Ectodermal cell (in vitro differentiated cells): Measurements from ENCODE around the gene RIBC2.
"Not testable (repeated sequence)": the region's sequence is repeated elsewhere in the genome, so short reads cannot be mapped to it uniquely, and the experiment has no call there.

Source experiments
- H3K27ac ChIP-seq: 2 replicates; pipeline ENCODE4 v1.7.0; 2013; ENCODE audit warnings: mild to moderate bottlenecking, low read depth, low read length; ENCODE audit not compliant: insufficient read depth, poor library complexity, severe bottlenecking
- H3K27me3 ChIP-seq: 2 replicates; pipeline ENCODE4 v1.7.0; 2013; ENCODE audit warnings: mild to moderate bottlenecking, low read length; ENCODE audit not compliant: insufficient read depth, control insufficient read depth, poor library complexity, severe bottlenecking
- H3K36me3 ChIP-seq: one replicate; pipeline ENCODE4 v1.7.0; 2013; ENCODE audit warnings: low read length; ENCODE audit not compliant: control insufficient read depth, insufficient read depth
- H3K4me1 ChIP-seq: one replicate; pipeline ENCODE4 v1.7.0; 2013; ENCODE audit warnings: low read length; ENCODE audit not compliant: control insufficient read depth, insufficient read depth
- H3K4me3 ChIP-seq: 2 replicates; pipeline ENCODE4 v1.7.0; 2013; ENCODE audit warnings: low read depth, low read length, control low read depth; ENCODE audit not compliant: insufficient read depth
- H3K9me3 ChIP-seq: 2 replicates; pipeline ENCODE4 v1.7.0; 2013; ENCODE audit warnings: mild to moderate bottlenecking, low read length, moderate library complexity; ENCODE audit not compliant: control insufficient read depth
- WGBS, 2 experiments: methylation state at CpG; one replicate each; pipeline ENCODE4 v1.1.7; 2013; ENCODE audit warnings: missing lambda C conversion rate in 2 of 2; 5-methylcytosine and 5-hydroxymethylcytosine counted together

Gene RIBC2

DNA sequence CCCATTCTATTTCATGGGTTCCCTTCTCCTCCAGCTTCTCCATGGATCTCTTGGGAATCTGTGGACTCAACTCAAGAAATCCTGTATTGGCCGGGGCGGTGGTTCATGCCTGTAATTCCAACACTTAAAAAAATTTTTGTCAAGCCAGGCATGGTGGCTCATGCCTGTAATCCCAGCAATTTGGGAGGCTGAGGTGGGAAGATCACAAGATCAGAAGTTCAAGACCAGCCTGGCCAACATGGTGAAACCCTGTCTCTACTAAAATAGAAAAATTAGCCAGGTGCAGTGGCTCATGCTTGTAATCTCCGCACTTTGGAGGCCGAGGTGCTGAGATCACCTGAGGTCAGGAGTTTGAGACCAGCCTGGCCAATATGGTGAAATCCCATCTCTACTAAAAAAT lies 34.1 kb downstream of the RIBC2 start:
- H3K4me1 ChIP-seq, H3K27ac ChIP-seq, H3K27me3 ChIP-seq, H3K9me3 ChIP-seq, H3K36me3 ChIP-seq, H3K4me3 ChIP-seq: not testable (repeated sequence)
- WGBS, 2 experiments: 93 to 96% methylated on average over 4 of the region's 4 CpGs

DNA sequence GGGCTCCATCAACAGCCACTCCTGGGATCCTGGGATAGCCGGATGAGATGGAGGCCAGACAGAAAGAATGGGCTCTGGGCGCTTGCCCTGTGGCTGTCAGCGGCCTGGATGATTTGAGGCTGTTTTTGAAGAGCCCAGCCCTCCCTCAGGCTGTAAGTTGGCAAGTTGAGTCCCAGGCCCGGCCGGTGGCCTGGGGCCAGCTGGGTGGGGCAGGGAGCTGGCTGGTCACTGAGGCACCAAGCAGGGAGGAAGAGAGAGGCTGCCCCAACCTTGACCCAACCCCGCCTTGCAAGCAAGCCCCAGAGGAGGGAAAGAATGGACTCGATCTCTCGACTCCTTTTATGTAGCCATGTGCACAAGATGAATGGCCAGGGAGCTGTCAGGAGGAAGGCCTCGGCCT lies 34.9 kb downstream of the RIBC2 start:
- Histone ChIP-seq H3K4me1 (no peaks in the 10 kb centered on the region), H3K27me3 (no peaks in the 10 kb centered on the region), H3K36me3 (no peaks in the 10 kb centered on the region), H3K4me3 (no peak overlapping the region), H3K9me3 (no peaks in the 10 kb centered on the region), H3K27ac (no peak overlapping the region)
- 91 to 94% methylated on average over 9 of the region's 9 CpGs for WGBS, 2 experiments

DNA sequence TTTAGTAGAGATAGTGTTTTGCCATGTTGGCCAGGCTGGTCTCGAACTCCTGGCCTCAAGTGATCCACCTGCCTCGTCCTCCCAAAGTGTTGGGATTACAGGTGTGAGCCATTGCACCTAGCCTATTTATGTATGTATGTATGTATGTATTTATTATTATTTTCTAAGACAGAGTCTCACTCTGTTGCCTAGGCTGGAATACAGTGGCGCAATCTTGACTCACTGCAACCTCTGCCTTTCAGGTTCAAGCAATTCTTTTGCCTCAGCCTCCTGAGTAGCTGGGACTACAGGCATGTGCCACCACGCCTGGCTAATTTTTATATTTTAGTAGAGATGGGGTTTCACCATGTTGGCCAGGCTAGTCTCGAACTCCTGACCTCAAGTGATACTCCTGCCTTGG lies 35.9 kb downstream of the RIBC2 start:
- not testable (repeated sequence) for H3K27me3 ChIP-seq, H3K4me1 ChIP-seq, H3K4me3 ChIP-seq, H3K27ac ChIP-seq, H3K36me3 ChIP-seq, H3K9me3 ChIP-seq
- 88 to 93% methylated on average over 5 of the region's 5 CpGs for WGBS, 2 experiments

DNA sequence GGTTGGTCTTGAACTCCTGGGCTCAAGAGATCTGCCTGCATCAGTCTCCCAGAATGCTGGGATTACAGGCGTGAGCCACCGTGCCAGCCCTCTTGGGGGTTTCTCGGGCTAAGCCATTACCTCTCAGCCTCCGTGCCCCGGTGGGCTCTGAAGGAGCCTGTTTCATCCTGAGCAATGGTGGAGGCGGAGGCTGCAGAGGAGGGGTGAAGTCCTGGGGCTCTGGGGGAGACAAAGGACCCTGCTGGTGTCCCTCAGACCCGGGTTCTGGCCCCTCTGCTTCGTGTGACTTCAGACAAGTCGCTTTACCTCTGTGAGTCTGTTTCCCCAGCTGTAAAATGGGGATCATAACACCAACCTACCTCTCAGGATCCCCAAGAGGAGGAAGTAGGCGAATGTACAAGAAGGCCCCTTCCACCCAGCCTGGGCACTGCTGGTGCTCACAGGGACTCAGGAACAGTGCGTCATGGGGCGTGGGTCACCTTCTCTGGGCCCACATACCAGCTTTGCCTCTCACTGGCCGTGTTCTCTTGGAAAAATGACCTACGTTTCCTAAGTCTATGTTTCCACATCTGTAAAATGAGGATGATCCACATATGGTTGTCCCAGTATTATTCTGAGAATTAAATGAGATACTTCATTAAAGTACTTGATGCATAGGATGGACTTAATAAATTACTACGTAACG lies 36.8 kb downstream of the RIBC2 start:
- 92 to 93% methylated on average over 16 of the region's 16 CpGs for WGBS, 2 experiments
- Histone ChIP-seq H3K27ac (no peak overlapping the region), H3K36me3 (no peaks in the 10 kb centered on the region), H3K9me3 (no peaks in the 10 kb centered on the region), H3K27me3 (no peaks in the 10 kb centered on the region), H3K4me3 (no peak overlapping the region), H3K4me1 (no peaks in the 10 kb centered on the region)

DNA sequence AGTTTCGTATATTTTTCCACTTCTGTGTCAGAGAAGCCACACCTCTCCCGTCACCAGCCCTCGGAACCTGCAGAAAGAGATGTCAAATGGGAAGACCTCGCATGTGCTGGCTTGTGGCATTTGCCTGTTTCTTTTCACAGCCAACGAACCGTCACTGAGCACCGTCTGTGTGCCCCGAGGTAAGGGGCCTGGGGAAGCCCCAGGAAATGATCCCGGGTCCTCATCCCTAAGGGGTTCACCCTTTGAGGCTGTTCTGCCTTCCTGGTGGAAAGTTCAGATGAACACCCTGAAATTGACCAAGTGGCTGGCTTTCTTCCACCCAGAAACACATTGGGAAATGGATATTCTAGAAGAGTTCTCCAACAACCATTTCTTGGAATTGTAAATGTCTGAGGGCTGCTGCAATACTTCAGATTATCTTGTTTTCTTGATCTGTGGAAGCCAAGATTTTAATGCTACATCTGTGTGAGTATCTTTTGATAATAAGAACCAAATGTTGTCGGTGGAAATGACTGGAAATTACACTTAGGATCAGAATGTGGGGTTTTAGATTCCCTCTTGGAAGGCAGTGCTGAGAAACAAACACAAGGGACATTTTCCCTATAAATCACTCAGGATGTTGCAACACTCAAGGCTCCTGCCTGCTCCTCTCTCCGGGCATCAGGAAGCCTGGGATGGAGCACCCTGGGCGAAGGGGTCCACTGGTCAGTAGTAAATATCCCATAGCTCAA lies 37.6 kb downstream of the RIBC2 start:
- Histone ChIP-seq H3K27ac (no peak overlapping the region), H3K4me3 (no peak overlapping the region), H3K9me3 (no peaks in the 10 kb centered on the region), H3K36me3 (no peaks in the 10 kb centered on the region), H3K4me1 (no peaks in the 10 kb centered on the region), H3K27me3 (no peaks in the 10 kb centered on the region)
- 87 to 89% methylated on average over 12 of the region's 12 CpGs for WGBS, 2 experiments

DNA sequence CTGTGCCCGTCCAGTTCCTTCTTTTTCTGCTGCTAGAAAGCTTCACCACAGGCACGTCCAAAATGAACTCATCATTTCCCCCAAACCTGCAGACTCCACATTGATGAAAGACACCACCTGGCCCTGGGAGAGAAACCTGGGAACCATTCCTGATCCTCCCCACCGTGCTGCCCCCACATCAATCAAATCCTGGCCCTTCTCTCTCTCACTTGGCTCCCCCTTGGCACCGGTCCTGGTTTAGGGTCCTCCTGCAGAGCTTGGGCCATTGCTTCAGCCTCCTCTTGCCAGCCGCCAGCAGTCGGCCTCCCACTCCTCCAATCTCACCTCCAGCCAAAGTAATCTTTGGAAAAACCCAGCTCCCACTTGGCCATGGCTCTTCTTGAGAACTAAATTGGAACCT lies 38.5 kb downstream of the RIBC2 start:
- H3K9me3 ChIP-seq: no peaks in the 10 kb centered on the region
- H3K4me1 ChIP-seq: no peaks in the 10 kb centered on the region
- 91 to 92% methylated on average over 6 of the region's 6 CpGs for WGBS, 2 experiments
- no peak overlapping the region for H3K4me3 ChIP-seq
- H3K27me3 ChIP-seq: no peaks in the 10 kb centered on the region
- H3K27ac ChIP-seq: no peak overlapping the region
- no peaks in the 10 kb centered on the region for H3K36me3 ChIP-seq

DNA sequence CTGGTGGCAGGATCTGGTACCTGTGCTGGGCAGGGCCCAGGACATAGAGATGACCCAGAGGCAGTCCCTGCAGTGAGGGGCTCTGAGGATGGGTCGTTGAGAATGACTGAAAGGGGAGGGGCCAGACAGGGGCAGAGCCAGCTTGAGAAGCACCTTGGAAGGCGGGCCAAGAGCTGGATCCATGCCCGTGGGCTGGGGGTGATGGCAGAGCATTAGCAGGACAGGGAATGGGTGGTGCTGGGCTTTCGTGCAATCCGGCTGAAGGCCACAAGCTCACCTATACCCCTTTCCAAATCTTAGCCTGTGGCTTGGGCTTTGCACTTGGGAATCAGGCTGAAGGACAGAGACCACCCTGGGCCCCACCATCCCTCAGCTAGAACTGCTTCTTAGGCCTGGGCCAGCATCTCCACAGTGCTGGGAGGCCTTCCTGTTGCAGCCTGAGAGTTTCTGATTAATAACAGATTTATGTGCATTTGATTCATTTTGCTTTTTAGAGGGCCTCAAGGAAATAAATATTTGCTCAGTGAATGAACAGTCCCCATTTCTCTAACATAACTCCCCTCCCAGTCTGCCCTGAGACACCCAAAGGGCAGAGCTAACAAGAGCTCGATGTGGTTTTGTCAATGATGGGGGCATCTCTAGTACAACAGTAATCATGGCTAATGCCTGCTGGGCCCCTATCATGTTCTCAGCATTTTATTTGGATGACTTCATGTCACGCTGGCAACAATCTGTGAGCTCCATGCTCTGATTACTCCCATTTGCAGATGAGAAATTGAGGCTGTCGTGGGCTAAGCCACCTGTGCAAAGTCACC lies 39.3 kb downstream of the RIBC2 start:
- WGBS, 2 experiments: 86% methylated on average over 8 of the region's 8 CpGs
- H3K27ac ChIP-seq: no peak overlapping the region
- no peak overlapping the region for H3K4me3 ChIP-seq
- H3K9me3 ChIP-seq: no peaks in the 10 kb centered on the region
- H3K36me3 ChIP-seq: no peaks in the 10 kb centered on the region
- no peaks in the 10 kb centered on the region for H3K27me3 ChIP-seq
- H3K4me1 ChIP-seq: no peaks in the 10 kb centered on the region

DNA sequence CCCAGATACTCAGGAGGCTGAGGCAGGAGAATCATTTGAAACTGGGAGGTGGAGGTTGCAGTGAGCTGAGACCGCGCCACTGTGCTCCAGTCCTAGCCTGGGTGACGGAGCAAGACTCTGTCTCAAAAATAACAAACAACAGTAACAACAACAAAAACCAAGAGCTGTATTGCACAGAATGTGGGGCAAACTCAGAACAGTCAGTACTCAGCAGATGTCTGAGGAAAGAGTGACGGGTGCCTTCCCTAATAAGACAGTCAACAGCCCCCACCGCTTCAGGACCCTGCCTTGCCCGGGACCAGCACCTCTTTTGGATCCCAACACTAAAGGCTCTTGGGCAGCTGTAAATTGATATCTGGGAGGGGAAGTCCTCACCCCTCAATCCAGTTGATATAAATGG lies 40.3 kb downstream of the RIBC2 start:
- no peak overlapping the region for H3K27ac ChIP-seq
- WGBS, 2 experiments: 89 to 94% methylated on average over 6 of the region's 6 CpGs
- H3K36me3 ChIP-seq: no peaks in the 10 kb centered on the region
- H3K4me3 ChIP-seq: no peak overlapping the region
- H3K4me1 ChIP-seq: no peaks in the 10 kb centered on the region
- no peaks in the 10 kb centered on the region for H3K9me3 ChIP-seq
- no peaks in the 10 kb centered on the region for H3K27me3 ChIP-seq

DNA sequence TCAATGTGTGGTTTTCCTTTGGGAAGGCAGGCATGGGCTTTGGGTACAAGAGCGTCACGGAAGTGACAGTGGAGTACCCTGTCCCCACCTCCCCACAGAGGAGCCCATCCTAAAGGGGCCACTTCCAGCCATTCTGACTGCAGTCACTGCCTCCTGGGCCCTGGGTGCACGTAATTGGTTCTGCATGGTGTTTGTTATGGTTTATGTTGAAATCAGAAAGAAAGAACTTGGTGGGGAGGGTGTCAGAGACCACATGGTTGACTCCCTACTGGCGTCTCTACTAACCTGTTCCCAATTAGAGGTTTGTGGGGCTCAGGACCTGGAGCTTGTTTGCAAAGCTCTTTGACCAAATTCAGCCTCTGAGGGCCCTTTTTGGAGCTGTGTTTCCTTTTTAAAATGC lies 40.8 kb downstream of the RIBC2 start:
- Histone ChIP-seq H3K27me3 (no peaks in the 10 kb centered on the region), H3K36me3 (no peaks in the 10 kb centered on the region), H3K9me3 (no peaks in the 10 kb centered on the region), H3K4me3 (no peak overlapping the region), H3K27ac (no peak overlapping the region), H3K4me1 (no peaks in the 10 kb centered on the region)
- 88 to 89% methylated on average over 4 of the region's 4 CpGs for WGBS, 2 experiments

DNA sequence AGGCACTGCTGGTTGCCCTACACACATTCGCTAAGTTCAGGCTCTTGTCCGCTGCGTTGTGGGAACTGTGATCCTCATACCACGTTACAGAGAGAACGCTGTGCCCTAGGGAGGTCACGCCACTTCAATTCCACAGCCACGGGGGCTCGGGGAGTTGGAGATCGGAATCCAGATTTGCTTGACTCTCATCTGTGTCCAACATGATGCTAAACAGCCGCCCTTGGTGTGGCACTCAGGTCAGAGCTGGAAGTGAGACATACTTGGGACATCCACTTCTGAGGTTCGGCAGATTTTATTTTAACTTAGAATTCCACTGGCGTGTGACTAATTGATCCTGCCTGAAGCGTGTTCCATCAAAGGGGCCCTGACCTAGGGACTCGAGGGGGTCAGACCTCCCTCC lies 41.7 kb downstream of the RIBC2 start:
- no peak overlapping the region for H3K4me3 ChIP-seq
- no peaks in the 10 kb centered on the region for H3K4me1 ChIP-seq
- no peaks in the 10 kb centered on the region for H3K27me3 ChIP-seq
- no peak overlapping the region for H3K27ac ChIP-seq
- H3K36me3 ChIP-seq: no peaks in the 10 kb centered on the region
- 91 to 92% methylated on average over 14 of the region's 14 CpGs for WGBS, 2 experiments
- no peaks in the 10 kb centered on the region for H3K9me3 ChIP-seq
